Prostate gland (tissue), 2 donors: Measurements from ENCODE around the gene CERS6. TPM values are rescaled to one million over a fixed set of nuclear protein-coding genes. Genes with fewer than 3 reads are reported as not detected.

Source experiments
- DNase-seq: peaks from one replicate; pipeline ENCODE4 v3.0.0-alpha.2; 2019; ENCODE audit warnings: low spot score
- H3K27ac ChIP-seq, 2 donors: fragments of 200-600 bp; sonication (generic); 2 replicates each; pipeline ENCODE4 v1.5.1; 2017 to 2019
- H3K27me3 ChIP-seq: fragments of 200-600 bp; sonication (generic); replicated peaks from 2 replicates; pipeline ENCODE4 v1.5.1; 2019; ENCODE audit not compliant: insufficient read depth
- H3K36me3 ChIP-seq, 2 donors: fragments of 200-600 bp; sonication (generic); 1 replicate in 1 of 2; 2 replicates in 1 of 2; pipeline versions ENCODE4 v1.5.1 to v1.8.1; 2017 to 2019
- H3K4me1 ChIP-seq: fragments of 200-600 bp; sonication (generic); replicated peaks from 2 replicates; pipeline ENCODE4 v1.5.1; 2019
- H3K4me3 ChIP-seq, 2 donors: fragments of 200-600 bp; sonication (generic); 2 replicates each; pipeline ENCODE4 v1.5.1; 2017 to 2019
- H3K9me3 ChIP-seq: fragments of 200-600 bp; sonication (generic); 2 replicates; pipeline ENCODE4 v1.5.1; 2017
- CTCF ChIP-seq, 4 experiments: fragments of 200-600 bp in 2 of 4; fragments of 450-650 bp in 2 of 4; sonication (generic) in 2 of 4; IDR thresholded peaks; 1 replicate in 3 of 4; 2 replicates in 1 of 4; pipeline ENCODE4 v1.5.1; 2016 to 2019; ENCODE audit warnings: antibody characterized with exemption in 4 of 4, mild to moderate bottlenecking in 2 of 4, moderate library complexity in 2 of 4
- POLR2A ChIP-seq: fragments of 450-650 bp; IDR thresholded peaks from one replicate; pipeline ENCODE4 v1.6.1; 2016; ENCODE audit warnings: antibody characterized with exemption, mild to moderate bottlenecking
- POLR2AphosphoS5 ChIP-seq: sonication (generic); formaldehyde crosslinking; IDR thresholded peaks from one replicate; pipeline ENCODE4 v1.6.1; 2017; ENCODE audit warnings: antibody characterized with exemption
- WGBS: methylation state at CpG from one replicate; pipeline ENCODE4 v1.1.5; 2018; 5-methylcytosine and 5-hydroxymethylcytosine counted together
- intact Hi-C: fragments of 100-400 bp; cut with DNase I; formaldehyde crosslinking; loops from one replicate; pipeline ENCODE4 v1.14.2; 2022
- total RNA-seq, 2 donors: library from RNA; depleted of rRNA; stranded (reverse); fragments of >200 nt; gene quantifications; one replicate each; pipeline ENCODE4 v1.1.0, GENCODE V29; 2016

Gene CERS6
- total RNA-seq, 2 donors from 2014 or later, result 30.1 to 67.8 TPM

GRCh38 chr2:168602379-168602778, 146.3 kb downstream of the CERS6 start:
- Histone ChIP-seq H3K9me3 (no peaks in the 10 kb centered on the region), H3K4me3 (no peak overlapping the region), H3K27ac (no peak overlapping the region), H3K27me3 (no peaks in the 10 kb centered on the region), H3K4me1 (no peaks in the 10 kb centered on the region), H3K36me3 (no peaks in the 10 kb centered on the region)
- DNase-seq, result no peak
- intact Hi-C loops, result no loop called here
- TF ChIP-seq CTCF (IDR thresholded peaks at IDR 0.05) (no peak), POLR2A (no peak), POLR2AphosphoS5 (no peak)
- 97% methylated on average over 2 of the region's 2 CpGs for WGBS

DNA sequence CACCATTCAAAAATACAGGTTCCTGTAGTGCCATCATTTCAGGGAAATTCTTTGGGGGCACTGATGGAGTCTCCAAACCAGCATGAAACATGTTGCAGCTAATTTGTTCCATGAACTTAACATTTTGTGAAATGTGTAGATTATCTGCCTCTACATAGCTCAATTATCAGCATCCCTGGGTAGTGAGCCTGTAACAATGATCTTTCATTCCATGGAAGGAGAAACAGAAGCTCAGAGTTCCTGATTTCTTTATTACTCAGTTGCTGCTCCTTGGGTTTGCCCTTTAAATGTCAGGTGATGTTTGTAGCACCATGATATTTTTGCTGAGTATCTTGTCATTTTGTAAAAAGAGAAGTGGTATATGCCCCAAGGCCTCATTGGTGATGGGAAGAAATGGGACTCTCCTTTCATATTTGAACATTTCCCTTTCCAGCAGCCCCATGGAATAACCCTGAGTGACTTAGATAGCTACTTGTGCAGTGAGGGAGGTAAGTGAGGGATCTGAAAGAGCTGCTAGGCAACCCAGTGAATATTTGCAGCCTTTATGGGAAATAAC, 146.9 kb downstream of the CERS6 start:
- no peaks in the 10 kb centered on the region for H3K4me1 ChIP-seq
- TF ChIP-seq POLR2AphosphoS5 (no peak), CTCF (IDR thresholded peaks at IDR 0.05) (no peak), POLR2A (no peak)
- H3K27ac ChIP-seq, result no peak overlapping the region
- no peaks in the 10 kb centered on the region for H3K36me3 ChIP-seq
- no peak overlapping the region for H3K4me3 ChIP-seq
- H3K9me3 ChIP-seq, result no peaks in the 10 kb centered on the region
- intact Hi-C loops, result no loop called here
- H3K27me3 ChIP-seq, result no peaks in the 10 kb centered on the region
- DNase-seq, result no peak

- DNase-seq, result no peak
- intact Hi-C loops, result no loop called here
- TF ChIP-seq POLR2AphosphoS5, result no peak
- no peak for TF ChIP-seq POLR2A
- no peak for TF ChIP-seq CTCF (IDR thresholded peaks at IDR 0.05)
- no peaks in the 10 kb centered on the region for H3K36me3 ChIP-seq
- H3K9me3 ChIP-seq, result no peaks in the 10 kb centered on the region
- no peak overlapping the region for H3K27ac ChIP-seq
- no peaks in the 10 kb centered on the region for H3K4me1 ChIP-seq
- no peak overlapping the region for H3K4me3 ChIP-seq
- no peaks in the 10 kb centered on the region for H3K27me3 ChIP-seq
- 75% methylated on average over 4 of the region's 4 CpGs for WGBS
These were observed 147.4 kb downstream of the CERS6 start for GRCh38 chr2:168603439-168603961.

GRCh38 chr2:168604252-168604651, 148.2 kb downstream of the CERS6 start:
- H3K27ac ChIP-seq, result no peak overlapping the region
- no peak overlapping the region for H3K4me3 ChIP-seq
- no peaks in the 10 kb centered on the region for H3K9me3 ChIP-seq
- no peak for DNase-seq
- intact Hi-C loops, result no loop called here
- H3K36me3 ChIP-seq, result no peaks in the 10 kb centered on the region
- WGBS, result 96% methylated on average over 2 of the region's 2 CpGs
- no peaks in the 10 kb centered on the region for H3K27me3 ChIP-seq
- no peaks in the 10 kb centered on the region for H3K4me1 ChIP-seq
- TF ChIP-seq CTCF (IDR thresholded peaks at IDR 0.05) (no peak), POLR2A (no peak), POLR2AphosphoS5 (no peak)

DNA sequence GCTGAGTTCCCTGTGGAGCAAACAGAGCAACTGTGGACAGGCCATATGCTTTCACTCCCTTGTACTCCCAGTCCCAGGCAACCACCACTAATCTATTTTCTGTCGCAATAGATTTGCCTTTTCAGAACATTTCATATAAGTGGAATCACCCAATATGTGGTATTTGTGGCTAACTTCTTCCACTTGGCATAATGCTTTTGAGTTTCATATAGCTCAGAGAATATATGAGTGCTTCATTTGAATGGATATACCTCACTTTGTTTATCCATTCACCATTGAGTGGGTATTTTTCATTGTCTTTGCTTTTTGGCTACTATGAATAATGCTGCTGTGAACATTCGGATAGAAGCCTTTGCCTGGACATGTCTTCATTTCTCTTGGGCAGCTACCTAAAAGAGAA, 151.9 kb downstream of the CERS6 start:
- Histone ChIP-seq H3K36me3 (no peaks in the 10 kb centered on the region), H3K4me1 (no peaks in the 10 kb centered on the region), H3K27ac (no peak overlapping the region), H3K4me3 (no peak overlapping the region), H3K27me3 (no peaks in the 10 kb centered on the region), H3K9me3 (no peaks in the 10 kb centered on the region)
- intact Hi-C loops, result no loop called here
- 71% methylated on average over 2 of the region's 2 CpGs for WGBS
- no peak for DNase-seq
- TF ChIP-seq CTCF (IDR thresholded peaks at IDR 0.05), result no peak
- no peak for TF ChIP-seq POLR2A
- no peak for TF ChIP-seq POLR2AphosphoS5
